Measurements from ENCODE around the gene ARL17A.
"Not testable (repeated sequence)": the region's sequence is repeated elsewhere in the genome, so short reads cannot be mapped to it uniquely, and the experiment has no call there.

ARL17A gene

GRCh38 chr17:46579083-46580075, at the start of gene ARL17A:
Gene ARL17A, minus strand, starts transcription at chr17:46579691. Its CDS starts 3,369 bp downstream, at chr17:46576322.
- H3K27me3 ChIP-seq (ENCODE audit: low read depth); H3K4me3 ChIP-seq; in situ Hi-C loops (cut with MboI; ENCODE audit: low sequenced_read_pairs); H3K4me1 ChIP-seq; H3K36me3 ChIP-seq (replicated peaks); H3K9me3 ChIP-seq: not testable (repeated sequence)
- DNase-seq (ENCODE audit: low spot score in 2 of 2), result peak in 1 of 2 experiments; percentile 86

- H3K9me3 ChIP-seq; H3K4me3 ChIP-seq; H3K27me3 ChIP-seq (ENCODE audit: low read depth); H3K4me1 ChIP-seq; DNase-seq (ENCODE audit: low spot score in 2 of 2); H3K36me3 ChIP-seq (replicated peaks); in situ Hi-C loops (cut with MboI; ENCODE audit: low sequenced_read_pairs): not testable (repeated sequence)
Measured at GRCh38 chr17:46628753-46629436, 49.4 kb upstream of the ARL17A start.

GRCh38 chr17:46627452-46627851, 48.0 kb upstream of the ARL17A start:
- DNase-seq (ENCODE audit: low spot score in 2 of 2); H3K36me3 ChIP-seq (replicated peaks); in situ Hi-C loops (cut with MboI; ENCODE audit: low sequenced_read_pairs); H3K4me3 ChIP-seq; H3K9me3 ChIP-seq; H3K27me3 ChIP-seq (ENCODE audit: low read depth); H3K4me1 ChIP-seq: not testable (repeated sequence)

GRCh38 chr17:46624726-46625125, 45.2 kb upstream of the ARL17A start:
- in situ Hi-C loops (cut with MboI; ENCODE audit: low sequenced_read_pairs); H3K9me3 ChIP-seq: not testable (repeated sequence)

GRCh38 chr17:46623790-46624189, 44.3 kb upstream of the ARL17A start:
- H3K9me3 ChIP-seq; H3K27me3 ChIP-seq (ENCODE audit: low read depth); H3K4me1 ChIP-seq; DNase-seq (ENCODE audit: low spot score in 2 of 2); H3K4me3 ChIP-seq; in situ Hi-C loops (cut with MboI; ENCODE audit: low sequenced_read_pairs); H3K36me3 ChIP-seq (replicated peaks): not testable (repeated sequence)

More at GRCh38 chr17:46624726-46625125, 45.2 kb upstream of the ARL17A start:
- not testable (repeated sequence) for H3K4me1 ChIP-seq; H3K36me3 ChIP-seq (replicated peaks); H3K27me3 ChIP-seq (ENCODE audit: low read depth); DNase-seq (ENCODE audit: low spot score in 2 of 2); H3K4me3 ChIP-seq

GRCh38 chr17:46618975-46619374, 39.5 kb upstream of the ARL17A start:
- in situ Hi-C loops (cut with MboI; ENCODE audit: low sequenced_read_pairs), result not testable (repeated sequence)

GRCh38 chr17:46617121-46617520, 37.6 kb upstream of the ARL17A start:
- in situ Hi-C loops (cut with MboI; ENCODE audit: low sequenced_read_pairs); H3K4me1 ChIP-seq; DNase-seq (ENCODE audit: low spot score in 2 of 2); H3K9me3 ChIP-seq; H3K27me3 ChIP-seq (ENCODE audit: low read depth); H3K4me3 ChIP-seq; H3K36me3 ChIP-seq (replicated peaks): not testable (repeated sequence)

More at GRCh38 chr17:46618975-46619374, 39.5 kb upstream of the ARL17A start:
- not testable (repeated sequence) for DNase-seq (ENCODE audit: low spot score in 2 of 2); H3K27me3 ChIP-seq (ENCODE audit: low read depth); H3K36me3 ChIP-seq (replicated peaks); H3K9me3 ChIP-seq; H3K4me3 ChIP-seq; H3K4me1 ChIP-seq

GRCh38 chr17:46613876-46614275, 34.4 kb upstream of the ARL17A start:
- in situ Hi-C loops (cut with MboI; ENCODE audit: low sequenced_read_pairs); DNase-seq (ENCODE audit: low spot score in 2 of 2); H3K9me3 ChIP-seq: not testable (repeated sequence)

GRCh38 chr17:46611304-46611703, 31.8 kb upstream of the ARL17A start:
- H3K4me1 ChIP-seq; H3K36me3 ChIP-seq (replicated peaks); H3K9me3 ChIP-seq; in situ Hi-C loops (cut with MboI; ENCODE audit: low sequenced_read_pairs); DNase-seq (ENCODE audit: low spot score in 2 of 2); H3K4me3 ChIP-seq; H3K27me3 ChIP-seq (ENCODE audit: low read depth): not testable (repeated sequence)

More at GRCh38 chr17:46613876-46614275, 34.4 kb upstream of the ARL17A start:
- H3K4me1 ChIP-seq; H3K36me3 ChIP-seq (replicated peaks); H3K4me3 ChIP-seq; H3K27me3 ChIP-seq (ENCODE audit: low read depth): not testable (repeated sequence)

- H3K4me3 ChIP-seq; H3K27me3 ChIP-seq (ENCODE audit: low read depth); in situ Hi-C loops (cut with MboI; ENCODE audit: low sequenced_read_pairs); H3K4me1 ChIP-seq; H3K9me3 ChIP-seq; H3K36me3 ChIP-seq (replicated peaks); DNase-seq (ENCODE audit: low spot score in 2 of 2): not testable (repeated sequence)
Measured at GRCh38 chr17:46603125-46603524, 23.6 kb upstream of the ARL17A start.

- H3K36me3 ChIP-seq (replicated peaks); H3K9me3 ChIP-seq; H3K4me1 ChIP-seq; H3K4me3 ChIP-seq; in situ Hi-C loops (cut with MboI; ENCODE audit: low sequenced_read_pairs); H3K27me3 ChIP-seq (ENCODE audit: low read depth); DNase-seq (ENCODE audit: low spot score in 2 of 2): not testable (repeated sequence)
Measured at GRCh38 chr17:46600767-46601166, 21.3 kb upstream of the ARL17A start.

GRCh38 chr17:46598344-46598931, 18.9 kb upstream of the ARL17A start:
- H3K36me3 ChIP-seq (replicated peaks); H3K27me3 ChIP-seq (ENCODE audit: low read depth); in situ Hi-C loops (cut with MboI; ENCODE audit: low sequenced_read_pairs); DNase-seq (ENCODE audit: low spot score in 2 of 2); H3K9me3 ChIP-seq; H3K4me3 ChIP-seq; H3K4me1 ChIP-seq: not testable (repeated sequence)

- H3K27me3 ChIP-seq (ENCODE audit: low read depth); H3K36me3 ChIP-seq (replicated peaks); in situ Hi-C loops (cut with MboI; ENCODE audit: low sequenced_read_pairs); H3K4me3 ChIP-seq; DNase-seq (ENCODE audit: low spot score in 2 of 2); H3K9me3 ChIP-seq; H3K4me1 ChIP-seq: not testable (repeated sequence)
Measured at GRCh38 chr17:46591332-46591731, 11.8 kb upstream of the ARL17A start.

All from HAP-1 (cell line).